Islet precursor cell (in vitro differentiated cells): ENCODE measurements around the gene TRAPPC3L.

Source experiments
- DNase-seq: peaks from one replicate; pipeline ENCODE4 v3.0.0-alpha.2; 2018

TRAPPC3L gene

GRCh38 chr6:116545651-116546050 is at the start of gene TRAPPC3L:
Gene TRAPPC3L (minus strand): TSS chr6:116545684. CDS start chr6:116545514, 170 bp downstream.
- DNase-seq, result no peak

DNA sequence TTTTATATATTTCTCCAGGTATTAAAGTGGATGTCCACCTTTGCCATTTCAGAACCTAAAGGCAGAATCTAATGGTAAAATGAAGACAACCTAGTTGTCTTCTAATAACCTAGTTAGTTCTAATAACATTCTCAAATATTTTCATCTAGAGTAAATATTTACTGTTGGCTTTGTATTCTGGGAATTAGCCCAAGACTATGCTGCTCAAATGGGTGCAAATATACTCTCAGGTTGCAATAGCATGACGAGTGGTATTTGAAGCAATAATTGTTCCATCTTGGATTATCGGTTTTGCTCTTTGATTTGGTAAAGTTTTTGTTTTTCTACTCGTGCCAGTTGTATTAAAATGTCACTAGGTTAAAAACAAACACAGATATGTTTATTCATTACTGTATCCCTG is 49.8 kb upstream of the TRAPPC3L start:
- DNase-seq, result no peak

DNA sequence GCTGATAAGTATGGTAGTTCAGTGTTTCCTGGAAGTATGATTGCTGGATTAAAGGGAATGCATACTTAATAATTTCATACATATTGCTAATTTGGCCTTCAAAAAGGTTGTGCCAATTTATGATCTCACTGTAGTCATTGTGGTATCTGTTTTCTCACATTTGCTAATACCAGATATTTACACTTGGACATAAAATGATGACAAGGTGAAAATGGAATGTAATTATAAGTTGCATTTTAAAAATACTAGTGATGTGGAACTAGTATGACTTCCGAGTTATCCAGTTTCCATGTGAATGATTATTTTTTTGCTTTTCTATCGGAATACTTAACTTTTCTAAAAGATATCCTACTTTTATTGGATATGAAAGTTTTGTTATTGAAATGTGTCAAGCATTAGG is 41.3 kb upstream of the TRAPPC3L start:
- no peak for DNase-seq

DNA sequence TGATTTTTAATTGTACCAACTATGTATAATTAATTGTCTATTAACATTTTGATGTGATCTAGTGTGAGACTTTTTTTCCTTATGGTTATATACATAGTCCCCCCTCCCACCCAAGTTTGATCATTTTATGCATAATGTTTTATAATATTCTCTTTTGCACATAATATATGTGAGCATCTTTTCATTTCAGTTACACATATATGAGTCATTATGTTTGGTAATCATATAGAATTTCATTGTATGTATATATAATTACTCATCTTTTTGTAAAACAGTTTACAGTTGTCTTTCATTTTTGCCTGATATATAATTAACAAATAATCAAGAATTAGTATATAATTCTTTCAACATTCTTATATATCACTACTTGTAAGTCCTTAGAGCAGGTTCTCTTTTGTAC is 40.8 kb upstream of the TRAPPC3L start:
- no peak for DNase-seq

DNA sequence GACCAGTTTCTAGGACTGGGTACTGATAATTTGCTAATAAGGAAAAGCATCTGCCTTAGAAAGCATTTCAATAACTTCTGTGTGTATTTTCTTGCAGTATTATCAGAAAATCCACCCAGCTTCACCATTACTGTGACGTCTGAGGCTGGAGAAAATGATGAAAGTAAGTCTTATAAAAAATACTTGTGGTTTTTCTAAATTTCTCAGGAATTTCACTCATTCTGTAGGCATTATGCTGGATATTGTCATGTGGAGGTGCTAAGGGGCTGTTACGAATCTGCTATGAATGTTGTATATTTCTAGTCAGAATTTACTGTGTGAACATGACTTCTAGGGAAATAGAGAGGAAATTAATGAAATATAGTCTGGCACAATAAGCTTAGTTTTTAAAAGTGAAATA is 34.7 kb upstream of the TRAPPC3L start:
- DNase-seq, result no peak

- no peak for DNase-seq
Measured at GRCh38 chr6:116579143-116579542, 33.7 kb upstream of the TRAPPC3L start.

DNA sequence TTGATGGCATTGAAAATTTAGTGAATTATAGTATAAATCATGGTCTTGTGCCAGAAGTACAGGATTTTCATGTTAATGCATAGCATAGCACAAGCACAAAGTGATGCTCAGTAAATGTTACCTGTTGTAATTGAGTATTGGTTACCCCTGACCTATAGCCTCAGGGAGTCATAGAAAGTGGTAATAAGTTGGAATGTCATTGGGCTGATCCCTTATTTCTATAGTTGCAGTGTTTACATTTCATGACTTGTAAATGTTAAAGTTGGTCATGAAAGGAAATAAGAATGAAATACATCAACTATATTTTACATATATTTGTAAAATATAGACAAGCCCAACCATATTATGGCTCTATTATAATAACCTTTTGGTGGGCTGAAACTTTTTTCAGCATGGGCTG is 32.9 kb upstream of the TRAPPC3L start:
- no peak for DNase-seq

DNA sequence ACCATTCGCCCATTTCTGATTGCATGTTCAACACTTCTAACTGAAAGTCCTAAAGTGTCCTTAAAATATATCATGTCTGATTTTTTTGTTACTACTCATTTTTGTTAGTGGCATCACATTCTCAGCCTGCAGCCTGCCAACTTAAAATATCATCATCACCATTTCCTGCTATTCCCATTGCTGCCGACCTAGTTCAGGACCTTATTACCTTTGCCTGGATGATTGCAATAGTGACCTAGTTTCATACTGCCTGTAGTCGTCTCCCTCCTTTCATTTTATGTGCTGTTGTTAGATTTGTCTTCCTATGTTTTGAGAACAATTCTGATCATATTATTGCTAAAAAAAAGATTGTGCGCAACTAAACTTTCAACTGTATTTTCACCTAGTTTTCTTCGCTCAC is 32.0 kb upstream of the TRAPPC3L start:
- DNase-seq, result no peak

DNA sequence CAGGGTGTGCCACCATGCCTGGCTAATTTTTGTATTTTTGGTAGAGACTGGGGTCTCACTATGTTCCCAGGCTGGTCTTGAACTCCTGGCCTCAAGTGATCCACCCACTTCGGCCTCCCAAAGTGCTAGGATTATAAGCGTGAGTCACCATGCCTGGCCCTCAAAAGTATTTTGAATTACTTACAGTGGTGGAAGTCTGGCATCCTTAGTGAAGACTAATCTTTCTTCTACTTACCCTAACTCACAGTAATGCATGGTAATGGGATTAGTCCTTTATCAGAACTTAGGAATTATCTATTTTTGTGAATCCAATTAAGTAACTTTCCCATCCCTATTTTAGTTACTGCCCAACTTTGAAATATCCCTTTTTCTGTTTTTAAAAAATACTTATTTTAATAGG is 29.7 kb upstream of the TRAPPC3L start:
- DNase-seq, result no peak

- DNase-seq, result no peak
Measured at GRCh38 chr6:116572162-116572561, 26.7 kb upstream of the TRAPPC3L start.

- no peak for DNase-seq
Measured at GRCh38 chr6:116571683-116572000, 26.2 kb upstream of the TRAPPC3L start.

- DNase-seq, result peak; percentile 100
Measured at GRCh38 chr6:116570856-116571682, 25.6 kb upstream of the TRAPPC3L start, which contains the start of gene RWDD1. Gene RWDD1 (plus strand): TSS chr6:116571504. CDS start chr6:116571583, 79 bp downstream.

GRCh38 chr6:116568821-116569755 is 23.6 kb upstream of the TRAPPC3L start:
- no peak for DNase-seq

DNA sequence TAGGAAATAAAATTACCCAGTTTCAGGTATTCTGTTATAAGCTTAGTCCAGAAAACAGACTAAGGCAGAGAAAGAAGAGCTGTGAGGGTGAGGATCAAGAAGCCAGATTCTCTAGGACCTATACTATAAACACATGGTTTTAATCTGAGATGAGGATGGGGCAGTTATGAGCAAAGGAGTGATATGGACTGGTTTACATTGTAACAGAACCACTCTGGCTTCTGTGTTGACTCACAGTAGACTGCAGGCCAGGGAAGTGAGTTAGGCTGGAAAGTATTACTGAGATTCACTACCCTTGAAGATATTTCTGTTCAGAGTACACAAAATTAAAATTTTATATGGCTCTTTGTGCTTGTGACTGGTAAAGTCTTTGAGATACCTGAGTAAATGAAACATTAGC is 22.6 kb upstream of the TRAPPC3L start:
- no peak for DNase-seq

DNA sequence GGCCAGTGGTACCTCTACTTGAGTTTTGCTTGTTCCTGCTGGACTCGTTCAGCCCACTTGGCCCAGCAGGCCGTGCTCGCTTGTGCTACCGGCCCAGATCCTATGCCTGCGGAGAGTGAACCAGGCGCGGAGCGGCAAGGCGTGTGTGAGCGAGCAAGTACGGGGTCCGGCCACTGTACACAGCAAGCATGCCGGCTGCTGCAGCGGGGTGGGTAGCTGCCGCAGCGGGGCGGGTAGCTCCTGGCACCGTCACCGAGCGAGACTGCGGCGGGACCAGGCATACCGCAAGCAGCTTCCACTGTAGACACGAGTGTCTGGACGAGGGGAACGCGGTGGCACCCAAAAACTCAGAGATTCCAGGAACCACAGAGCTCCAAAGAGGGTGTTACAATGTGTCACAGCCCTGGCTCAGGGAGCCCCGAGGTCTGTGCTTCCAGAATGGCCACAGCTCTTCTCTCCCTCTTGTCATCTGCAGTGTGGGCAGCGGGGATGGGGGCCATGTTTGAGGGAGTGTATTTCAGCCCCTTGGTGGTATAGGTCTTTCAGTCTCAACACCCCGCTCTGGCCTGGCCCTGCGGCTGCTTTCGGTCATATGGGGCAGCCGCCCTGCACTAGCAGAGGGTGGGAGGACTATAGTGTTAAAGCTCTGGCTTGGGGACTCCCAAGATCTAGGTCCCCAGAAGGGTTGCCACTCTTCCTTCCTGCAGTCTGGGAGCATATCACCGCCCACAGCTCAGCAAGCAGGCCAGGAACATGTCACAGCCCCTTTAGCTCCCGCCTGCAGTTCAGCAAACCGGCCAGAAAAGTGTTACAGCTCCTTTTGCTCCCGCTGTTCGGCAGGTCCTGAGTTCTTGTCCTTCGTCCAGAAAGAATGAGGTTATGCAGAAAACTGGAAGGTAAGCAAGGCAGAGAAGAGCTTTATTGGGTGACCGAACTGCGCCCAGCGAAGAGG is 19.7 kb upstream of the TRAPPC3L start:
- DNase-seq, result no peak

DNA sequence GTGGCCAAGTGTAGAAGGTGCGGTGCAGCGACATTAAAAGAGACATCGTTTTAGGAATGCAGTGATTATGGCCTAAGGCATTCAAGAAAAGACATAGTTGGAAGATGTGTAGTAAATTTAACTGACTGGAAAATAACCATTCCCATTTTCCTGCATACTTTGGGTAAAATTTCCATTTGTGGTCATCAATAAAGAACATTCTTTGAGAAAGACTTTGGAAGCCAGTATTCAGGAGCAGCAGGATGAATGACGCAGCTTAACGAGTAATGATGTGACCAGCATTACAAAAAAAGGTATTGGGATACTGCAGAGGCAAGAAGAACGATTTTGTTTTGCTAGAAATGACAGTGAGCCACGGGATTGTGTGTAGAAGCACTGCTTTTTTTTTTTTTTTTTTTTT is 18.8 kb upstream of the TRAPPC3L start:
- no peak for DNase-seq

GRCh38 chr6:116563830-116564229 is 18.3 kb upstream of the TRAPPC3L start:
- no peak for DNase-seq

GRCh38 chr6:116562614-116563013 is 17.1 kb upstream of the TRAPPC3L start:
- DNase-seq, result no peak

DNA sequence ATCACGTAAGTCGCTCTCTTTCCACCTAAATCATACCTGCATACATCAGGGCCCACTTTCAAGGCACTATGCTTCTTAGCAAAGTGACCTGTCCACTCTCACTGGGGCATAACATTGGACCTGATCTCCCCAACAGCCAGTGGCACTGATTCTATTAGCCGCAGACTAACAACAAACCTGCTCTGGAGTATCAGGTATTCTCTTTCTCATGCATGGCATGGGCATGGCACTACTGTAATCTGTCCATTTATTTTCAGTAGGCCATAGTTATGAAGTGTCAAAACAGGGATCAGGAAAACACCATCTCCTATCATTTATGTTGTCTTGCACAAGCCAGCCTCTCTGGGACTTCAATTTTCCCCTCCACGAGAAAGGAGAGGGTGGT is 16.5 kb upstream of the TRAPPC3L start:
- DNase-seq, result no peak

GRCh38 chr6:116561377-116562018 is 16.0 kb upstream of the TRAPPC3L start:
- peak; percentile 82 for DNase-seq

GRCh38 chr6:116560130-116560529 is 14.6 kb upstream of the TRAPPC3L start:
- DNase-seq, result no peak

GRCh38 chr6:116557893-116558292 is 12.4 kb upstream of the TRAPPC3L start:
- no peak for DNase-seq
